ENCODE data around the gene KCNIP2. TPM values are rescaled to one million over a fixed set of nuclear protein-coding genes. Genes with fewer than 3 reads are reported as not detected.

KCNIP2 gene
- total RNA-seq, 2 experiments from 2014 or later = 4.3 to 7.3 TPM

DNA sequence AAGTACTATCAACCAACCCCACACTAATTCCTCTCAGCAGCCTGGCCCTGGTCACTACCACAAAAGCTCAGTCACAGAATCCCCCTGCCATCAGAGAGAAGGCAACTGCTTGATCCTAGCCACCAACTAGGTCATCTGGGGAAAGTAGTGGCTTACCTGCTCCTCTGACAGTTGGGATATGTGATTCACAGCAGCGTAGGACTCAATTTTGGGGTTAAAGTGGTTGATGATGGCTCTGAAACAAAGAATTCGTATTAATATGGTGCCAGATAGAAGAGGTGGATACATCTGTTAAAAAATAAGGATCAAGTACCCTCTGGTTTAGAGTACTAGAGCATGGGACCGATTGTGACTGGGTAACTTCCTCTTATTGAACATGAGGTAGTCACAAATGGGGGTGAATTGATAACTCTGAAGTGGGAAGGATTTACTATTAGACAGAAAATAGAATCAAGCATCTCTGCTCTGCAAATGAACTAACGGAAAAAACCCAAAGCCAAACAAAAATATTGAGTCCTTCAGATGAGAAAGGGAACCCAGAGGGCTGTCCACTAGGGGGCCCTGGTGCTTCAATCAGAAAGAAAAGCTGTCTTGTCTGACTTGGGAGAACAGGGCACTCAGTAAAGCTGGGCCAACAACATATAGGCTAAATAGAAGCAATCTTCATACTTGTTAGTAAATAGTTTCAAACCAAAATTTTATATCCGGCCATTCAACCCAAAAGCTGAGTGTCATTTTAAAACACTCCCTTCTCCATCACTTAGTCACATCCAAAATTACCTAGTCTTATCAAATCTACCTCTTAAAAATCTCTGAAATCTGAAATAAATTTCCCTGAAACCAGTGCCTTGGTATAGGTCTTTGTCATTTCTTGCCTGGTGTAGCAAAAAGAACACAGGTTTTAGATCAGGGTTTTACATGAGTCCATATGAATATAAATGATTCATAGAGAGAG lies 45.9 kb upstream of the KCNIP2 start:
- Histone ChIP-seq H3K27ac (ENCODE audit: low read depth, low read length, poor library complexity, severe bottlenecking) (no peak overlapping the region), H3K9me3 (ENCODE audit: low read length) (no peaks in the 10 kb centered on the region), H3K79me2 (ENCODE audit: insufficient read depth, low read depth, low read length) (no peaks in the 10 kb centered on the region), H3K4me2 (ENCODE audit: low read length) (no peak overlapping the region), H3K9me2 (ENCODE audit: insufficient read depth, low read length) (no peaks in the 10 kb centered on the region), H3K4me3 (ENCODE audit: low read depth, low read length, poor library complexity, severe bottlenecking) (no peak overlapping the region), H3K36me3 (ENCODE audit: insufficient read depth, low read length) (no peaks in the 10 kb centered on the region), H2AFZ (ENCODE audit: low read length) (no peak overlapping the region), H4K20me1 (ENCODE audit: insufficient read depth, low read length) (no peaks in the 10 kb centered on the region), H3K4me1 (ENCODE audit: insufficient read depth, low read length, poor library complexity, severe bottlenecking) (no peaks in the 10 kb centered on the region)
- intact Hi-C loops (cut with micrococcal nuclease; ENCODE audit: unreplicated experiment) = loop anchor here (1.0 kb wide), 3 partner anchors 48 to 184 kb away; no protein-coding TSS in a partner anchor
- ChIA-PET CTCF (ENCODE audit: unreplicated experiment) (interaction anchor here (0.5 to 1.2 kb wide), 2 partner anchors 121 to 319 kb away, joined by 5 to 9 read pairs; no protein-coding TSS in a partner anchor), POLR2A (interaction anchor here (1.0 to 1.2 kb wide), 2 partner anchors 8 to 13 kb away, joined by 3 to 4 read pairs; no protein-coding TSS in a partner anchor)
- BruUV-seq (replicated peaks) = no TSS peak
- DNase-seq (ENCODE audit: low spot score) = peak; percentile 79
- TF ChIP-seq, protein P1, sequence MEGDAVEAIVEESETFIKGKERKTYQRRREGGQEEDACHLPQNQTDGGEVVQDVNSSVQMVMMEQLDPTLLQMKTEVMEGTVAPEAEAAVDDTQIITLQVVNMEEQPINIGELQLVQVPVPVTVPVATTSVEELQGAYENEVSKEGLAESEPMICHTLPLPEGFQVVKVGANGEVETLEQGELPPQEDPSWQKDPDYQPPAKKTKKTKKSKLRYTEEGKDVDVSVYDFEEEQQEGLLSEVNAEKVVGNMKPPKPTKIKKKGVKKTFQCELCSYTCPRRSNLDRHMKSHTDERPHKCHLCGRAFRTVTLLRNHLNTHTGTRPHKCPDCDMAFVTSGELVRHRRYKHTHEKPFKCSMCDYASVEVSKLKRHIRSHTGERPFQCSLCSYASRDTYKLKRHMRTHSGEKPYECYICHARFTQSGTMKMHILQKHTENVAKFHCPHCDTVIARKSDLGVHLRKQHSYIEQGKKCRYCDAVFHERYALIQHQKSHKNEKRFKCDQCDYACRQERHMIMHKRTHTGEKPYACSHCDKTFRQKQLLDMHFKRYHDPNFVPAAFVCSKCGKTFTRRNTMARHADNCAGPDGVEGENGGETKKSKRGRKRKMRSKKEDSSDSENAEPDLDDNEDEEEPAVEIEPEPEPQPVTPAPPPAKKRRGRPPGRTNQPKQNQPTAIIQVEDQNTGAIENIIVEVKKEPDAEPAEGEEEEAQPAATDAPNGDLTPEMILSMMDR (conservative IDR thresholded peaks at IDR 0.05; ENCODE audit: low read length) = peak; percentile 99
- no peak for TF ChIP-seq EZH2phosphoT487 (IDR thresholded peaks at IDR 0.05; ENCODE audit: borderline replicate concordance, low read depth, low read length)

DNA sequence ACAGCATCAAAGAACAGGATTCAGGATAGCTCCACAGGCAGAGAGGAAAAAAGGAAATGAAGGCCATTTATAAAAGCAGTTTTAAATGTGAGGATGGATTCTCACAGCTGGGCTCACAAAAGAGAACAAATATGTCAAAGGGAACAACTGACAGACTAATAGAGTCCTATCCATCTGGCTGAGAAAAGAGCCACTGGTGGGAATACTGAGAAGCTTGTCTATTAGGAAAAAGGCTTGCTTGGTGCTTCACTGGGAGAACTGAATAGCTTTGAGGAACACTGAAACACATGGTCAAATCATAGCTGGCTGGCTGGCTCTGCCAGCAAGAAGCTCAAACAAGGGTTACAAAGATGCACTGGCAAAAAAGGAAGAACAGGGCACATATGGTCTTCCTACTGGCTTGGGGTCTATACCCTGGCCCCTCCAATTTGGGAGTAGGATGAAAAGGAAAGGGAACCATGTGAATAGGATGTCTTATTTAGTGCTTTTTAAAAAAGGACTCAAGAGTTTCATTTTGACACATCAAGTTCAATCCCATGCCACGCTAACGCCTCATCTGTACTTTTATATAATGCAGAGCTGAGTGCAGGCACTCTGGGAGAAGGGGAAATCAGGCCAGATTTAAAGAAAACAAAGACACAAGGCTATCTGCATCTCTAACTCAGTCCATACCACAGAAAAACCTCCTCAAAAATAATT lies 44.8 kb upstream of the KCNIP2 start:
- Histone ChIP-seq H3K36me3 (ENCODE audit: insufficient read depth, low read length) (no peaks in the 10 kb centered on the region), H3K4me3 (ENCODE audit: low read depth, low read length, poor library complexity, severe bottlenecking) (no peak overlapping the region), H3K4me1 (ENCODE audit: insufficient read depth, low read length, poor library complexity, severe bottlenecking) (no peaks in the 10 kb centered on the region), H3K9me3 (ENCODE audit: low read length) (no peaks in the 10 kb centered on the region), H3K9me2 (ENCODE audit: insufficient read depth, low read length) (no peaks in the 10 kb centered on the region), H3K79me2 (ENCODE audit: insufficient read depth, low read depth, low read length) (no peaks in the 10 kb centered on the region), H2AFZ (ENCODE audit: low read length) (no peak overlapping the region), H4K20me1 (ENCODE audit: insufficient read depth, low read length) (no peaks in the 10 kb centered on the region), H3K27ac (ENCODE audit: low read depth, low read length, poor library complexity, severe bottlenecking) (no peak overlapping the region), H3K4me2 (ENCODE audit: low read length) (no peak overlapping the region)
- TSS peak; percentile 44 for BruUV-seq (replicated peaks)
- DNase-seq (ENCODE audit: low spot score) = no peak
- intact Hi-C loops (cut with micrococcal nuclease; ENCODE audit: unreplicated experiment) = no loop called here
- TF ChIP-seq EZH2phosphoT487 (IDR thresholded peaks at IDR 0.05; ENCODE audit: borderline replicate concordance, low read depth, low read length) = no peak
- CTCF ChIA-PET (ENCODE audit: unreplicated experiment) = interaction anchor here (1.2 kb wide), 1 partner anchor 122 kb away, joined by 5 read pairs; no protein-coding TSS in a partner anchor
- POLR2A ChIA-PET = interaction anchor here (0.6 to 1.2 kb wide), 3 partner anchors 10 to 206 kb away, joined by 4 read pairs; no protein-coding TSS in a partner anchor

DNA sequence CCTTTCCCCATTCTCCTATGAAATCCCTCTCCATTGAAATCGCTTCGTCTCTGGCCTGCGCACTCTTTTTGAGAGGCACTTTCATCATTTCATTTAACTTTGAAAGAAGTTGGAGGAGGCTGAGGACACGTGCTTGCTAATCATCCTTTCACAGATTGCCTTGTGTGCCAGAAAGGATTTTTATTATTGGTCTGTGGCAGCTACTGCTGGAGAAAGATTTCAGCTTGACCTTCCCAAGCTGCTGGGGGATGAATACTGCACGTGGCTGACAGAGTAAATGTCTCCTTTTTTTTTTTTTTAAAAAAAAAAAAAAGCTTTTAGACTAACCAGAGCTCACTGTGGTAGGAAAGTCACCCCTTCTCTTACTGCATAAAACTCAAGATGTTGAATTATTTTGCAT lies 44.2 kb upstream of the KCNIP2 start:
- ChIA-PET POLR2A (interaction anchor here (0.6 kb wide), 2 partner anchors 9 to 207 kb away, joined by 4 read pairs; no protein-coding TSS in a partner anchor), CTCF (ENCODE audit: unreplicated experiment) (no interaction called here)
- Histone ChIP-seq H3K4me1 (ENCODE audit: insufficient read depth, low read length, poor library complexity, severe bottlenecking) (no peaks in the 10 kb centered on the region), H3K36me3 (ENCODE audit: insufficient read depth, low read length) (no peaks in the 10 kb centered on the region), H3K4me2 (ENCODE audit: low read length) (no peak overlapping the region), H3K9me2 (ENCODE audit: insufficient read depth, low read length) (no peaks in the 10 kb centered on the region), H3K79me2 (ENCODE audit: insufficient read depth, low read depth, low read length) (no peaks in the 10 kb centered on the region), H2AFZ (ENCODE audit: low read length) (no peak overlapping the region), H3K27ac (ENCODE audit: low read depth, low read length, poor library complexity, severe bottlenecking) (no peak overlapping the region), H3K4me3 (ENCODE audit: low read depth, low read length, poor library complexity, severe bottlenecking) (no peak overlapping the region), H4K20me1 (ENCODE audit: insufficient read depth, low read length) (no peaks in the 10 kb centered on the region), H3K9me3 (ENCODE audit: low read length) (no peaks in the 10 kb centered on the region)
- TF ChIP-seq, protein P1 (conservative IDR thresholded peaks at IDR 0.05; ENCODE audit: low read length) = no peak
- no peak for TF ChIP-seq EZH2phosphoT487 (IDR thresholded peaks at IDR 0.05; ENCODE audit: borderline replicate concordance, low read depth, low read length)
- DNase-seq (ENCODE audit: low spot score) = no peak
- intact Hi-C loops (cut with micrococcal nuclease; ENCODE audit: unreplicated experiment) = no loop called here
- no TSS peak for BruUV-seq (replicated peaks)
